GM12875 (cell line): ENCODE results near the gene BPIFB1.

ENCODE experiments used
- H3K4me3 ChIP-seq: one replicate; pipeline ENCODE4 v1.5.1; 2011; ENCODE audit warnings: low read depth, low read length, control low read depth
- TF ChIP-seq, protein P1 (sequence below): IDR thresholded peaks from 2 replicates; pipeline ENCODE4 v1.5.1; 2011; ENCODE audit warnings: low read depth, mild to moderate bottlenecking, control low read depth, inconsistent platforms, low read length, moderate library complexity, borderline replicate concordance; ENCODE audit not compliant: insufficient read depth

Gene BPIFB1

DNA sequence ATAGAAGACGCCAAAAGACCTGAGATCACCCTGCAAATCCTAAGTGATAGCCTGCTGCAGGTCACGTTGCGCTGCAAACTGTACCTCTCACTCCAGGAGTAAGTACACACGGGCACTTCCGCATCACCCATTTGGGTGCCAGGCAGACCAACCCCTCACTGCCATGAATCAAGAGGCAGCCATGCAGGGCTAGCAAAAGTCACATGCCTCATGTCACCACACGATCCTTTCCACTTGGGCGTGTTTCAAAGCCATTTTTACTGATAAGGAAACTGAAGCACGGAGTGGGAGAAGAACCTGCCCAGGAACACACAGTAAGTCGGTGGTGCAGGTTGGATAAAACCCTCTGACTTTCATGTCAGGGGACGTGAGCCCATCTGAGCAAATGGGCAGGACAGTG is 37.0 kb downstream of the BPIFB1 start:
- no peak overlapping the region for H3K4me3 ChIP-seq
- TF ChIP-seq, protein P1, sequence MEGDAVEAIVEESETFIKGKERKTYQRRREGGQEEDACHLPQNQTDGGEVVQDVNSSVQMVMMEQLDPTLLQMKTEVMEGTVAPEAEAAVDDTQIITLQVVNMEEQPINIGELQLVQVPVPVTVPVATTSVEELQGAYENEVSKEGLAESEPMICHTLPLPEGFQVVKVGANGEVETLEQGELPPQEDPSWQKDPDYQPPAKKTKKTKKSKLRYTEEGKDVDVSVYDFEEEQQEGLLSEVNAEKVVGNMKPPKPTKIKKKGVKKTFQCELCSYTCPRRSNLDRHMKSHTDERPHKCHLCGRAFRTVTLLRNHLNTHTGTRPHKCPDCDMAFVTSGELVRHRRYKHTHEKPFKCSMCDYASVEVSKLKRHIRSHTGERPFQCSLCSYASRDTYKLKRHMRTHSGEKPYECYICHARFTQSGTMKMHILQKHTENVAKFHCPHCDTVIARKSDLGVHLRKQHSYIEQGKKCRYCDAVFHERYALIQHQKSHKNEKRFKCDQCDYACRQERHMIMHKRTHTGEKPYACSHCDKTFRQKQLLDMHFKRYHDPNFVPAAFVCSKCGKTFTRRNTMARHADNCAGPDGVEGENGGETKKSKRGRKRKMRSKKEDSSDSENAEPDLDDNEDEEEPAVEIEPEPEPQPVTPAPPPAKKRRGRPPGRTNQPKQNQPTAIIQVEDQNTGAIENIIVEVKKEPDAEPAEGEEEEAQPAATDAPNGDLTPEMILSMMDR = no peak

DNA sequence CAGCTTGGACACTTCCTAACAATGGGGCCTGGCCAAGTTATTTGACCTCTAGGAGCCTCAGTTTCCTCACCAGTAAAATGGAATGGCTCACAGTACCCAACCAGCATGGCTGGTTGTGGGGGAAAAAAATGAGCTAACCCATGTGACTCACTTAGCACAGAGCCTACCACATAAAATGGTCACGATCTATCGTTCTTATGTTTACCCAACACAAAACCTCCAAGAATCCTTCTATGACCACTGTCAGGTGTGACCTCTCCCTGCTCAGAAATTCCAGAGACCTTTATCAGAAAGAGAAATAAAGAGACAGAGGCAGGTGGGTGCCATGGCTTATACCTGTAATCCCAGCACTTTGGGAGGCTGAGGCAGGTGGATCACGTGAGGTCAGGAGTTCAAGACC is 39.4 kb downstream of the BPIFB1 start:
- TF ChIP-seq, protein P1 = no peak
- H3K4me3 ChIP-seq = no peak overlapping the region

DNA sequence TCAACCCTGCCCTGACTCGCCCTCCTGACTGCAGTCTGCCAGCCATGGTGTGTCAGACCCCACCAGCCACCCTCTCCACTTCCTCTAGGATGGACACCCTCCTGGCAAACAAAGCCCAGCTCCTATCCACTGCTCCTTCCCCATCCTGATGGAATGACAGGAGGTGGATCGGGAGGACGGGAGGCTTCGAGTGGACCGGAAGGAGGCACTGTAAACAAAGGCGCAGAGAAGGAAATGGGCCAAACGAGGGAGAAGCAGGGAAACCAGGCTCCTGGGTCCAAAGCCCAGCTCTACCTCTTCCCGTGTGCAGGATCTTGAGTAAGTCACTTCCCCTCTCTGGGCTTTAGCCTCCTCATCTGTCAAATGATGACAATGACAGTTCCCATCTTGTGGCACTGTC is 40.2 kb downstream of the BPIFB1 start:
- no peak overlapping the region for H3K4me3 ChIP-seq
- TF ChIP-seq, protein P1 = no peak

DNA sequence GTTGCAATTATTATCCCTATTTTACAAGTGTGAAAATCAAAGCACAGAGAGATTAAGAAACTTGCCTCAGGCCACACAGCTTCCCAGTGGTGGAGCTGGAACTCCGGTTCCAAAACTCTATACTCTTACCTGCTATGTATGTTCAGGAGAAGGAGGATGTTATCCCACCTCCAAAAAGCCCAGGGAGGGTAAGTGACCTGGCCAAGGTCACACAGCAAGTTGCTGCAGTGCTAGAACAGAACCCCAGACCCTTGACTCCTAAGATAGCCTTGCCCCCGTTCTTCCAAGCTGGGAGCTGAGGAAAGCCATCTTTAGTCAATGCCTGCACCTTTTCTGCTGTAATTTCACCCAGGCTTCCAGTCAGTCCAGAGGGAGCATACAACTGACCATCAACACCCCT is 42.3 kb downstream of the BPIFB1 start:
- TF ChIP-seq, protein P1 = no peak
- no peak overlapping the region for H3K4me3 ChIP-seq

DNA sequence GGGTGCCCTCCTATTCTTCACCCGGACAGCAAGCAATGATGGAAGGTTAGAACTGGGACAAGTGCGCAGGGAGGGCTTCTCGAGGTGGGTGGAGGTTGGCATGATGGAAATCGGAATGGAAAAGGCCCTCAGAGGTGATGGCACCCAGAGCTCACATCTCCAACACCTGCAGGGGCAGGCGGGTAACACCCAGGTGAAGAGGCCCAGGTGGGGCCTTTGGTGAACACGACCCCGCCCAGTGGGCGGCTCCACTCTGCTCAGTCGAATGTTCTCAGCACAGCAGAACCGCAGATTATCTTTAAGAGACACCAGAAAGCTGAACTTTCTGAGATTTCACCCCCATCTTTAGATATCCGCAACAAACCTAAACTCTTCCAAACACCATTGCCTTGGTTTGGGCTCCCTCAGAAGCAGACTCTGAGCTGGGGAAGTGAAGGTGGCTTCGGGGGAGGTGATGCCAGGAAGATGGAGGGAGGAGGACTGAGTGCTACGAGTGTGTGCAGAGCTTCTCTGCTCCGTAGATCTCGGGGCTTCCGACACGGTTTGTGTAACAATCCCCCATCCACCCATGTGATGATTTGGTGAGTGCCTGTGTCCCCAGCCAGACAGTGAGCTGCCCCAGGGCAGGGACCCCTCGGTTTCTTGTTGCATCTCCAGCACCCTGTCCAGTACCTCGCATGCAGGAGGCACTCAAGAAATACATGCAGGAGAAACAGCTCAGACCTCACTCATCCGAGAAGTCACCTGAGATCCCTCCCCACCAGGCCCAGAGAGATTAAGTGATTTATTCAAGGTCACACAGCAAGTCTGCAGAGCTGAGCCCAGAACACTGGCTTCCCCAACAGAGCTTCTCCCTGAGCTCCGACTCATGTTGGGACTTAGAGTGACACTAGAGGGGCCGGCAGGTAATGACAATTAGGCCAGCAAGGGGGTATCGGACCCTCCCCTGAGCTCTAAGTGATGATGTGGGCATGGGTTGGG is 45.4 kb downstream of the BPIFB1 start:
- H3K4me3 ChIP-seq = no peak overlapping the region
- TF ChIP-seq, protein P1 = no peak

DNA sequence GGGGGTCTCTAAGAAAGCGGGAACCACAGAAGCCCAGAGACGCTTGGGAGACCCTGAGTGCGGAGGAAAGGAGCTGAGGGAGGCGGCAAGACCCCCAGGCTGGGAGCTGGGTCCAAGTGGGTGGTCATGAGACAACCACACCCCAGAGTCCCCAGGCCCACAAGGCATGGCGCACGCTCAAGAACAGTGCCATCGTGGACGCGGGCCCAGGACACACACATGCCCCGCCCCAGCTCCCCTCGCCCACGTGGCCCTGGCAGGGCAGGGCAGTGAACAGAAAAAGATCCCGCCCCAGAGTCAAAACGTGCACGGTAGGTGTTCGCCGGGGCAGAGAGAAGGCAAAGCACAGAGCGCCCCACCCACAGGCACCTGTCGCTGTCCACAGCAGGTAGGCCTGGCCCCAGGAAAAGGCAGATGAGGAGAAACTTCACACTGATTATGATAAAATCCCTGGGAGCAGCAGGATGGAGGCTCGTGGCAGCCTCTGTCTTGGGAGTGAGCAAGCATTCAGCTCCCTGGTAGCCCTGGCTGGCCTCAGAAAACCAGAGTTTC is 50.0 kb downstream of the BPIFB1 start:
- H3K4me3 ChIP-seq = no peak overlapping the region
- TF ChIP-seq, protein P1 = no peak

DNA sequence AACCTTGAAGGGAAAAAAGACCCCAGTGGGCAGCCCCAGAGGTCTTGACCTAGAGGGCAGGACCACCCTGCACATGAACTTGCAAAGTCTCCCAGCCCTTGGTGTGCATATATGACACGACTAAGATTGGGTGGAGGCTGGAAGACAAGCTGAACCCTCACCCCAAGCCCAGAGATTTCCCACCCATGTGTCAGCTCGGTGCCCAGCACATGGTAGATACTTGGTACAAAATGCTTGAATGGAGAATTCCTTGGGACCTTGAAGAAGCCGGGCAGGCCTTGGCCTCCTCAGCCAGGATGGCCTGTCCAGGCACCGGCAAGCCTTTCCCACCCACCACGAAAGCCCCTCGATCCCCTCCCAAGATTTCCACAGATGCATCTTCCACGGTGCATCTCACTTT is 50.6 kb downstream of the BPIFB1 start:
- H3K4me3 ChIP-seq = no peak overlapping the region
- TF ChIP-seq, protein P1 = no peak
